ENCODE results near the gene COL5A1. TPM values are rescaled to one million over a fixed set of nuclear protein-coding genes. Genes with fewer than 3 reads are reported as not detected.

COL5A1 gene
- total RNA-seq, 1 donor from 2014 or later, result not detected

DNA sequence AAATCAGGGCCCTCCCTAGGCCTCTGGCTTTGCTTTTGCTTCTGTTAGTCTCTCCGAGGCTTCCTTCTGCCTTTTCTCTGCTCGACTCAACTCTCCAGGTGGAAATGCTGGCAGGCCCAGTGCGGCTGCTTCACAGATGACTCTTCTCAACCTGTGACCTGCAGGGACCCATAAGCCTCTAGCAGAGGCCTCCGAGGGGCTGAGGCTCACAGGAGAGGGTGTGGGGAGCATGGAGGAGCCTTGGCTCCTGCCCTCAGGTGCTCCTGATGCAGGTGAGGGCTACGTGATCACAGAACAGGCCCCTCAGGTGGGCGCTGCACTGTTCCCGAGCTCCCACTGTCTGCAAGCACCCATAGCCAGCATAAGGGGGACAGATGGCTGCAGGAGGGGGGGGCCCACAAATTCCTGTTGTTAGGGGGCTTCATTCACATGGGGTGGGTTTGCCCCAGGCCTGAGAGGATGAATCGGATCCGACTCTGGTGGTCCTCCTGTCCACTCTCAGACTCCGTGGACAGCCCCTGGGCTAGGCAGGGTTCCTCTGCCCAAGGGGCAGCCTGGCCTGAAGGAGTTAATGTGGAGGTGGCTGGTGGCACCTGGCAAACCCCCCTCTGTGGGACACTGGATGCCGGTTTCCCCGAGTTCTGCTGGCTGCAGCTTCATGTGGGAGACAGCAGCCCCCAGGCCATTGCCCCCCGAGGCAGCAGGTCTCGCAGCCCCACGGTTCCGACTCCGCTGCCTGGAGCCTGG lies 228.1 kb downstream of the COL5A1 start:
- no peak overlapping the region for H3K4me3 Mint-ChIP-seq
- no peaks in the 10 kb centered on the region for H3K27me3 Mint-ChIP-seq
- DNase-seq, result no peak
- no peak overlapping the region for H3K27ac Mint-ChIP-seq
- no peaks in the 10 kb centered on the region for H3K9me3 Mint-ChIP-seq
- H3K4me1 Mint-ChIP-seq, result no peaks in the 10 kb centered on the region
- intact Hi-C loops (cut with micrococcal nuclease), result no loop called here
- H3K36me3 Mint-ChIP-seq (ENCODE audit: low read depth), result no peaks in the 10 kb centered on the region

DNA sequence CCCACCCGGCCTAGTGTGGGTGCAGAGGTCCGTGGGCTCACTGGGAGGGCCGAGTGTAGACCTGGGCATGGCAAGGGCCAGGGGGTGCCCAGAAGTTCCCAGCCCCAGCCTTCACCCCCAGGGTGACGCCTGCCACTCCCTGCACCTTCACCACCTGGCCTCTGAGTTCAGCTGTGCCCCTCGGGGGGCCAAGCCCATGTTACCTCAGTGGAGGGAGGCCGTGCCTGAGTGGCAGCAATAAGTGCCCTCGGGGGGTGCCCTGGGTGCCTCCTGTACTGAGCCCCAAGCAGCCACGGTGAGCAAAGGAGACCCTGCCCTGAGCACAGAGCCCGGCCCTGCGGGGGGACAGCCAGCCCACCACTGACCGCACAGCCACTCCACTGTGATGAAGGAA lies 228.7 kb downstream of the COL5A1 start:
- no peaks in the 10 kb centered on the region for H3K27me3 Mint-ChIP-seq
- no peak overlapping the region for H3K4me3 Mint-ChIP-seq
- H3K4me1 Mint-ChIP-seq, result no peaks in the 10 kb centered on the region
- intact Hi-C loops (cut with micrococcal nuclease), result no loop called here
- no peak overlapping the region for H3K27ac Mint-ChIP-seq
- no peaks in the 10 kb centered on the region for H3K9me3 Mint-ChIP-seq
- no peak for DNase-seq
- H3K36me3 Mint-ChIP-seq (ENCODE audit: low read depth), result no peaks in the 10 kb centered on the region

GRCh38 chr9:134870746-134871662 lies 229.4 kb downstream of the COL5A1 start:
- intact Hi-C loops (cut with micrococcal nuclease), result no loop called here
- H3K4me1 Mint-ChIP-seq, result no peaks in the 10 kb centered on the region
- no peaks in the 10 kb centered on the region for H3K27me3 Mint-ChIP-seq
- H3K4me3 Mint-ChIP-seq, result no peak overlapping the region
- no peak overlapping the region for H3K27ac Mint-ChIP-seq
- DNase-seq, result no peak
- H3K9me3 Mint-ChIP-seq, result no peaks in the 10 kb centered on the region
- H3K36me3 Mint-ChIP-seq (ENCODE audit: low read depth), result no peaks in the 10 kb centered on the region

DNA sequence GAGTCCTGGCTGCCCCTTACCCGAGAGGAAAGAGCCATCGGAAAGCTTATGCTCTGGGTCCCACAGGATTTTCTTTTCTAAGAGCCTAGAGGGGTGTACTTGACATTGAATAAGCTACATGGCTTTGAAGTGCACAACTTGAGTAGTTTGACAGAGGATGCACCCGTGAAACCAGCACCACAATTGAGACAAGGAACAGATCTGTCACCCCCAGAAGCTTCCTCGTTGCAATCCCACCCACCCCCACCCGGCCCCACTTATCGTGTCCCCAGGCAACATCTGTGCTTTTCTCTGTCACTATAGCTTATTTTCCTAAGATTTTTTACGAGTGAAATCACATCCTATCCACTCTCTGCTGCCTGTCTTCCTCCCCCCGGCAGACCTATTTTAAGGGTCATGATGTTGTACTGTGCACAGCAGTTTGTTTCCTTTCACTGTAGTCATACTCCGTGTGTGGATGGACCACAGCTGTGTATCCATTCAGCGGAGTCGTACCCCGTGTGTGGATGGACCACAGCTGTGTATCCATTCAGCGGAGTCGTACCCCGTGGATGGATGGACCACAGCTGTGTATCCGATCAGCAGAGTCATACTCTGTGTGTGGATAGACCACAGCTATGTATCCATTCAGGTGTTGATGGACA lies 230.2 kb downstream of the COL5A1 start:
- intact Hi-C loops (cut with micrococcal nuclease), result no loop called here
- no peak for DNase-seq
- H3K27ac Mint-ChIP-seq, result no peak overlapping the region
- H3K4me1 Mint-ChIP-seq, result no peaks in the 10 kb centered on the region
- no peaks in the 10 kb centered on the region for H3K27me3 Mint-ChIP-seq
- no peak overlapping the region for H3K4me3 Mint-ChIP-seq
- no peaks in the 10 kb centered on the region for H3K36me3 Mint-ChIP-seq (ENCODE audit: low read depth)
- no peaks in the 10 kb centered on the region for H3K9me3 Mint-ChIP-seq

DNA sequence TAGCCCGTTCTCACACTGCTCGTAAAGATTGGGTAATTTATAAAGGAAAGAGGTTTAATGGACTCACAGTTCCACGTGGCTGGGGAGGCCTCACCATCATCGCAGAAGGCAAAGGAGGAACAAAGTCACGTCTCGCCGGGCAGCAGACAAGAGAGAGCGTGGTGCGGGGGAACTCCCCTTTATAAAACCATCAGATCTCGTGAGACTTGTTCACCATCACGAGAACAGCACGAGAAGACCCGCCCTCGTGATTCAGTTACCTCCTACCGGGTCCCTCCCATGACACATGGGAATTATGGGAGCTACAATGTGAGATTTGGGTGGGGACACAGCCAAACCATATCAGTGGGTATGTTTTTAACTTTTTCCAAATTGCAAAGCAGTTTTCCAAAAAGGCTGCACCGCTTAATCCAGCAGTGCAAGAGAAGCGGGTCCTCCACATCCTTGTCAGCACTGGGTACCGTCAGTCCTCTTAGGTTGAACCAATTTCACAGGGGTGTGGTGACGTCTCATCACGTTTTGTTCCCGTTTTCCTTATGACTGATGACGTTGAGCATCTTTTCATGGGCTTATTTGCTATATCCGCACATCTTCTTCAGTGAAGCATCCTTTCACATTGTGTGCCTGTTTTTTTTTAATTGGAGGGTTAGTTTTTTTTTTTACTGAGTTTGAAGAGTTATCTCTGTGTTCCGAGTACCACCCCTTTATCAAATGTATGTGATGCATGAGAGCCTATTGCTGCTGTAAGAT lies 231.1 kb downstream of the COL5A1 start:
- Mint-ChIP-seq H3K9me3 (no peaks in the 10 kb centered on the region), H3K4me1 (no peaks in the 10 kb centered on the region), H3K27ac (no peak overlapping the region), H3K27me3 (no peaks in the 10 kb centered on the region), H3K4me3 (no peak overlapping the region), H3K36me3 (ENCODE audit: low read depth) (no peaks in the 10 kb centered on the region)
- intact Hi-C loops (cut with micrococcal nuclease), result no loop called here
- no peak for DNase-seq

DNA sequence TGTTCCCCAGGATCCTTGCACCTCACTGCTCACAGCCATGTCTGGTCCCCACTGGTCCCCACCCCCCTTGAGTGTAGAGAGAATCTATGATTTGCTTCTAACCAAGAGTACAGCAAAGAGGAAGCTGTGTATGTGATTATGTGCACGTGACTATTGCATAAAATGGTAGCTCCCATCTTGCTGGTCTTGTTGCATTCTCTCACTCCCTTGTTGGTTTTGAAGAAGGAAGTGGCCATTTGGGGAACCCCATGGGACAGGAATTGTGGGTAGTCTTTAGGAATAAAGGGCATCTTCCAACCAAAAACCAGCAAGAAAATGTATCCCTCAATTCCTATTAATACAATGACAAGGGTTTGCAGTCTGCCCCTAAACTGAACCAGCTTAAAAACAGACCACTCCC lies 233.8 kb downstream of the COL5A1 start:
- H3K4me3 Mint-ChIP-seq, result no peak overlapping the region
- no peaks in the 10 kb centered on the region for H3K9me3 Mint-ChIP-seq
- no peak overlapping the region for H3K27ac Mint-ChIP-seq
- H3K27me3 Mint-ChIP-seq, result no peaks in the 10 kb centered on the region
- H3K4me1 Mint-ChIP-seq, result no peaks in the 10 kb centered on the region
- no peaks in the 10 kb centered on the region for H3K36me3 Mint-ChIP-seq (ENCODE audit: low read depth)
- DNase-seq, result no peak
- intact Hi-C loops (cut with micrococcal nuclease), result no loop called here

GRCh38 chr9:134877541-134877940 lies 235.9 kb downstream of the COL5A1 start:
- Mint-ChIP-seq H3K27ac (no peak overlapping the region), H3K4me3 (no peak overlapping the region), H3K4me1 (no peaks in the 10 kb centered on the region), H3K36me3 (ENCODE audit: low read depth) (no peaks in the 10 kb centered on the region), H3K27me3 (no peaks in the 10 kb centered on the region), H3K9me3 (no peaks in the 10 kb centered on the region)
- no peak for DNase-seq
- intact Hi-C loops (cut with micrococcal nuclease), result no loop called here

- Mint-ChIP-seq H3K4me1 (no peaks in the 10 kb centered on the region), H3K27me3 (no peaks in the 10 kb centered on the region), H3K4me3 (no peak overlapping the region), H3K9me3 (no peaks in the 10 kb centered on the region), H3K27ac (no peak overlapping the region), H3K36me3 (ENCODE audit: low read depth) (no peaks in the 10 kb centered on the region)
- DNase-seq, result no peak
- intact Hi-C loops (cut with micrococcal nuclease), result no loop called here
These were observed 238.3 kb downstream of the COL5A1 start for GRCh38 chr9:134879664-134880483.

DNA sequence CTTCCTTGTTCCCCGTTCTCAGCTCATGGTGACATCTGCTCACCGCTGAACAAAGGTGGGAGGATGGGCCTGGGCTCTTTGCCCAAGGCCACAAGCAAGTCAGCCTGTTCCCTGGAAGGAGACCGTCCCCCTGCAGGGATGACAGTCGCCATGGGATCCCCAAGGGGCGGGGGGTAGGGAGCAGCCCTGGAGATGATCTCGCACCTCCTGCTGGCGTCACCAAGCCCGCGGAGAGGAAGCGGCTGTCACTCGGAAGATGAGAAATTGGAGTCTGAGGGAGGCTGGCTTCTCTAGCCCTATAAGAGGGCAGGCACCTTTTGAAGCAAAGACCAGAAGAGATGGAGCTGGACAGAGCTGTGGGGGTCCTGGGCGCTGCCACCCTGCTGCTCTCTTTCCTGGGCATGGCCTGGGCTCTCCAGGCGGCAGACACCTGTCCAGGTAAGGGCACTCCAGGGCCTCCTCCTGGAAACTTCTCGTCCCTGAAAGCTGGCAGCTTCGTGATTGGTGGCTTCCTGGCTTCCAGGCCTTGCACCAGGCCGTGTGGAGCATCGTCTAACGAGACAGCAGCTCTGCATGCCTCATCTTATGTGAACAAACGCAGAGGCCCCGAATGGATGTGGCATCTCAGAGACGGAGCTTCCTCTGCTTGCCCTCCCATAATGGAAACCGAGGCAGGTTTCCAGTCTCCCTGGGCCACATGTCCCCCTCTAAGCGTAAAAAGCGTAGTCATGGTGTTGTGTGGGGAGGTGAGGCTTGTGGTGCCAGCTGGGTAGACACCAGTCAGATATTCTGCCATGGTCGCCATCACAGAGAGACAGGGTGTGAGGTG lies 239.1 kb downstream of the COL5A1 start, which contains the start of gene FCN2:
Gene FCN2 (plus strand): TSS at position 327 of the 829 bp plus-strand sequence. CDS start 12 bp downstream, at position 339.
- no peak within 1 kb of the TSS for H3K4me3 Mint-ChIP-seq
- H3K36me3 Mint-ChIP-seq (ENCODE audit: low read depth), result no peaks in the 10 kb centered on the region
- DNase-seq, result no peak
- intact Hi-C loops (cut with micrococcal nuclease), result no loop called here
- no peaks in the 10 kb centered on the region for H3K9me3 Mint-ChIP-seq
- no peaks in the 10 kb centered on the region for H3K4me1 Mint-ChIP-seq
- no peak within 1 kb of the TSS for H3K27ac Mint-ChIP-seq
- H3K27me3 Mint-ChIP-seq, result no peaks in the 10 kb centered on the region

GRCh38 chr9:134881313-134881670 lies 239.7 kb downstream of the COL5A1 start:
- Mint-ChIP-seq H3K27me3 (no peaks in the 10 kb centered on the region), H3K9me3 (no peaks in the 10 kb centered on the region), H3K4me1 (no peaks in the 10 kb centered on the region), H3K27ac (no peak overlapping the region), H3K4me3 (no peak overlapping the region), H3K36me3 (ENCODE audit: low read depth) (no peaks in the 10 kb centered on the region)
- DNase-seq, result no peak
- intact Hi-C loops (cut with micrococcal nuclease), result no loop called here

- Mint-ChIP-seq H3K4me1 (no peaks in the 10 kb centered on the region), H3K9me3 (no peaks in the 10 kb centered on the region), H3K27ac (no peak overlapping the region), H3K36me3 (ENCODE audit: low read depth) (no peaks in the 10 kb centered on the region), H3K4me3 (no peak overlapping the region), H3K27me3 (no peaks in the 10 kb centered on the region)
- DNase-seq, result no peak
- intact Hi-C loops (cut with micrococcal nuclease), result no loop called here
These were observed 240.7 kb downstream of the COL5A1 start for GRCh38 chr9:134882204-134882785.

Data from activated CD4-positive, alpha-beta T cell treated with anti-CD3 and anti-CD28 coated beads, Interleukin-2, amount 10 ng/mL, durations not matched to agents 24 days and 14 days (primary cell).